Calu3 (cell line): ENCODE data around the gene DENND4B. TPM values are rescaled to one million over a fixed set of nuclear protein-coding genes. Genes with fewer than 3 reads are reported as not detected.

Experiments
- BruUV-seq: library from RNA; stranded (reverse); fragments of 400-500 nt; replicated peaks from 2 replicates; lab custom pipeline; 2021; lab: Mats Ljungman, UMichigan
- CTCF ChIA-PET: fragments of 300-600 bp; sonication (Branson Sonifier 250); formaldehyde crosslinking; loops from one replicate; lab custom pipeline; 2022; ENCODE audit warnings: antibody characterized with exemption; lab: Charles Lee
- DNase-seq: peaks from one replicate; pipeline ENCODE4 v3.0.0; 2022
- H3K27ac Mint-ChIP-seq: one replicate; pipeline ENCODE4 v1.8.0; 2022; ENCODE audit warnings: mixed read lengths; ENCODE audit not compliant: unreplicated experiment
- H3K27me3 Mint-ChIP-seq: one replicate; pipeline ENCODE4 v1.8.0; 2022; ENCODE audit warnings: mixed read lengths; ENCODE audit not compliant: unreplicated experiment
- H3K36me3 Mint-ChIP-seq: one replicate; pipeline ENCODE4 v1.8.0; 2022; ENCODE audit warnings: mild to moderate bottlenecking, moderate library complexity, mixed read lengths; ENCODE audit not compliant: insufficient read depth, unreplicated experiment
- H3K4me1 Mint-ChIP-seq: one replicate; pipeline ENCODE4 v1.8.0; 2022; ENCODE audit warnings: mild to moderate bottlenecking, low read depth, mixed read lengths; ENCODE audit not compliant: unreplicated experiment
- H3K4me3 Mint-ChIP-seq: one replicate; pipeline ENCODE4 v1.8.0; 2022; ENCODE audit warnings: mild to moderate bottlenecking, low read depth, moderate library complexity, mixed read lengths; ENCODE audit not compliant: unreplicated experiment
- H3K9me3 Mint-ChIP-seq: one replicate; pipeline ENCODE4 v1.8.0; 2022; ENCODE audit warnings: low read depth, mixed read lengths; ENCODE audit not compliant: unreplicated experiment
- CTCF ChIP-seq: fragments of 200-600 bp; IDR thresholded peaks from one replicate; pipeline ENCODE4 v1.8.0; 2022; ENCODE audit warnings: antibody characterized with exemption; ENCODE audit not compliant: unreplicated experiment
- intact Hi-C: fragments of 100-400 bp; cut with micrococcal nuclease; formaldehyde crosslinking; loops from one replicate; pipeline ENCODE4 v1.10.0; 2022; ENCODE audit not compliant: unreplicated experiment
- total RNA-seq: library from RNA; stranded (reverse); gene quantifications from 2 replicates; pipeline ENCODE4 v1.2.3, GENCODE V29; 2022

The DENND4B gene
- total RNA-seq, 1 experiment from 2014 or later, result 90.0 TPM

GRCh38 chr1:153962088-153963029, 15.8 kb upstream of the DENND4B start:
- no peak for TF ChIP-seq CTCF
- no peaks in the 10 kb centered on the region for H3K9me3 Mint-ChIP-seq
- CTCF ChIA-PET, result interaction anchor here (0.7 to 2.3 kb wide), 5 partner anchors 9 to 165 kb away, joined by 3 to 9 read pairs (median 5); partner anchors contain the start of genes DENND4B and RPS27
- H3K4me3 Mint-ChIP-seq, result peak overlapping the region; percentile 79
- peak overlapping the region; percentile 79 for H3K27ac Mint-ChIP-seq
- intact Hi-C loops, result no loop called here
- peaks cover 75% of the 10 kb centered on the region for H3K36me3 Mint-ChIP-seq
- H3K27me3 Mint-ChIP-seq, result no peaks in the 10 kb centered on the region
- DNase-seq, result peak; percentile 41
- no TSS peak for BruUV-seq
- peaks cover 42% of the 10 kb centered on the region for H3K4me1 Mint-ChIP-seq

- H3K4me3 Mint-ChIP-seq, result peak overlapping the region; percentile 79
- no peaks in the 10 kb centered on the region for H3K27me3 Mint-ChIP-seq
- H3K27ac Mint-ChIP-seq, result no peak overlapping the region
- no peak for TF ChIP-seq CTCF
- BruUV-seq, result no TSS peak
- CTCF ChIA-PET, result no interaction called here
- H3K4me1 Mint-ChIP-seq, result peaks cover 50% of the 10 kb centered on the region
- DNase-seq, result no peak
- intact Hi-C loops, result no loop called here
- no peaks in the 10 kb centered on the region for H3K9me3 Mint-ChIP-seq
- H3K36me3 Mint-ChIP-seq, result peaks cover 67% of the 10 kb centered on the region
These were observed 14.9 kb upstream of the DENND4B start for GRCh38 chr1:153961421-153961820.

GRCh38 chr1:153960206-153960605, 13.7 kb upstream of the DENND4B start:
- intact Hi-C loops, result no loop called here
- H3K27ac Mint-ChIP-seq, result no peak overlapping the region
- BruUV-seq, result no TSS peak
- no peak for TF ChIP-seq CTCF
- CTCF ChIA-PET, result no interaction called here
- H3K36me3 Mint-ChIP-seq, result peaks cover 59% of the 10 kb centered on the region
- H3K27me3 Mint-ChIP-seq, result no peaks in the 10 kb centered on the region
- no peaks in the 10 kb centered on the region for H3K9me3 Mint-ChIP-seq
- H3K4me3 Mint-ChIP-seq, result no peak overlapping the region
- peaks cover 41% of the 10 kb centered on the region for H3K4me1 Mint-ChIP-seq
- no peak for DNase-seq

GRCh38 chr1:153959454-153959853, 12.9 kb upstream of the DENND4B start:
- Mint-ChIP-seq H3K27me3 (no peaks in the 10 kb centered on the region), H3K9me3 (no peaks in the 10 kb centered on the region), H3K36me3 (peaks cover 55% of the 10 kb centered on the region), H3K4me1 (peaks cover 39% of the 10 kb centered on the region), H3K4me3 (no peak overlapping the region), H3K27ac (no peak overlapping the region)
- intact Hi-C loops, result no loop called here
- CTCF ChIA-PET, result interaction anchor here (1.0 to 3.2 kb wide), 2 partner anchors 8 to 18 kb away, joined by 3 to 16 read pairs; partner anchors contain the start of genes CREB3L4 and JTB
- no peak for DNase-seq
- no peak for TF ChIP-seq CTCF
- TSS peak; percentile 0 for BruUV-seq
